Measurements from ENCODE around the gene ZBTB3. TPM values are rescaled to one million over a fixed set of nuclear protein-coding genes. Genes with fewer than 3 reads are reported as not detected.

Gene ZBTB3
- polyA plus RNA-seq, 1 donor from 2014 or later: 8.5 TPM

DNA sequence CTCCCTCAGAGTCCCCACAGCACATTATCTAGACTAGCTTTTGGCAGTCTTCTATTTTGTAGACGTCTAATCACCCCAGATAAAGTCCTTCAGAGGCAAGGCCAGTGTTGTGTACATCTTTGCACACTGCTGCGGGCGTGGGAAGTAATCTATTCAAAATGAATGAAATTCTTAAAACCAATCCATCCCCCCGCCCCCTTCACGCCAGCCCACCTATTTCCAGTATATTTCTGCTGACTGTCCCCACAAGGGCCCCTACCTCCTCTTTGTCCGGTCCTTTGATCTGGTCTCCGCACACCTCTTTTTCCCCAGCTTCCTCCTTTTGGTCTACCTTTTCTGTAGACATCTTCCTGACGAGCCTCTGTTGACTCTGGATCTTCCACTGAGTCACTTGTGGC is 47.1 kb downstream of the ZBTB3 start:
- peak overlapping the region; percentile 99 for H3K9ac ChIP-seq (ENCODE audit: low read length)
- H3F3A ChIP-seq (ENCODE audit: insufficient read depth, low read length, poor library complexity, severe bottlenecking): peaks cover 6% of the 10 kb centered on the region
- peaks cover 11% of the 10 kb centered on the region for H3K36me3 ChIP-seq (ENCODE audit: insufficient read depth, low read length)
- peak overlapping the region; percentile 77 for H3K4me2 ChIP-seq (ENCODE audit: low read length)
- H3K4me3 ChIP-seq (ENCODE audit: low read length): peak overlapping the region; percentile 75
- H2AFZ ChIP-seq (ENCODE audit: low read depth, low read length): no peak overlapping the region
- H4K20me1 ChIP-seq (ENCODE audit: insufficient read depth): no peaks in the 10 kb centered on the region
- no peaks in the 10 kb centered on the region for H3K9me3 ChIP-seq (ENCODE audit: low read length)
- peaks cover 40% of the 10 kb centered on the region for H3K79me2 ChIP-seq (replicated peaks; ENCODE audit: insufficient read depth, low read length)
- no peaks in the 10 kb centered on the region for H3K9me2 ChIP-seq (ENCODE audit: insufficient read depth, low read length)
- TF ChIP-seq POLR2AphosphoS5 (IDR thresholded peaks at IDR 0.05) (no peak), TAF1 (IDR thresholded peaks at IDR 0.05; ENCODE audit: low read depth) (no peak), SMC3 (conservative IDR thresholded peaks at IDR 0.05; ENCODE audit: poor library complexity) (no peak), EZH2 (IDR thresholded peaks at IDR 0.05; ENCODE audit: borderline replicate concordance, insufficient read depth, low read length, poor library complexity, severe bottlenecking) (no peak)
- TF ChIP-seq, protein P1, sequence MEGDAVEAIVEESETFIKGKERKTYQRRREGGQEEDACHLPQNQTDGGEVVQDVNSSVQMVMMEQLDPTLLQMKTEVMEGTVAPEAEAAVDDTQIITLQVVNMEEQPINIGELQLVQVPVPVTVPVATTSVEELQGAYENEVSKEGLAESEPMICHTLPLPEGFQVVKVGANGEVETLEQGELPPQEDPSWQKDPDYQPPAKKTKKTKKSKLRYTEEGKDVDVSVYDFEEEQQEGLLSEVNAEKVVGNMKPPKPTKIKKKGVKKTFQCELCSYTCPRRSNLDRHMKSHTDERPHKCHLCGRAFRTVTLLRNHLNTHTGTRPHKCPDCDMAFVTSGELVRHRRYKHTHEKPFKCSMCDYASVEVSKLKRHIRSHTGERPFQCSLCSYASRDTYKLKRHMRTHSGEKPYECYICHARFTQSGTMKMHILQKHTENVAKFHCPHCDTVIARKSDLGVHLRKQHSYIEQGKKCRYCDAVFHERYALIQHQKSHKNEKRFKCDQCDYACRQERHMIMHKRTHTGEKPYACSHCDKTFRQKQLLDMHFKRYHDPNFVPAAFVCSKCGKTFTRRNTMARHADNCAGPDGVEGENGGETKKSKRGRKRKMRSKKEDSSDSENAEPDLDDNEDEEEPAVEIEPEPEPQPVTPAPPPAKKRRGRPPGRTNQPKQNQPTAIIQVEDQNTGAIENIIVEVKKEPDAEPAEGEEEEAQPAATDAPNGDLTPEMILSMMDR (IDR thresholded peaks at IDR 0.05; ENCODE audit: poor library complexity, severe bottlenecking): no peak
- TF ChIP-seq, protein P2, sequence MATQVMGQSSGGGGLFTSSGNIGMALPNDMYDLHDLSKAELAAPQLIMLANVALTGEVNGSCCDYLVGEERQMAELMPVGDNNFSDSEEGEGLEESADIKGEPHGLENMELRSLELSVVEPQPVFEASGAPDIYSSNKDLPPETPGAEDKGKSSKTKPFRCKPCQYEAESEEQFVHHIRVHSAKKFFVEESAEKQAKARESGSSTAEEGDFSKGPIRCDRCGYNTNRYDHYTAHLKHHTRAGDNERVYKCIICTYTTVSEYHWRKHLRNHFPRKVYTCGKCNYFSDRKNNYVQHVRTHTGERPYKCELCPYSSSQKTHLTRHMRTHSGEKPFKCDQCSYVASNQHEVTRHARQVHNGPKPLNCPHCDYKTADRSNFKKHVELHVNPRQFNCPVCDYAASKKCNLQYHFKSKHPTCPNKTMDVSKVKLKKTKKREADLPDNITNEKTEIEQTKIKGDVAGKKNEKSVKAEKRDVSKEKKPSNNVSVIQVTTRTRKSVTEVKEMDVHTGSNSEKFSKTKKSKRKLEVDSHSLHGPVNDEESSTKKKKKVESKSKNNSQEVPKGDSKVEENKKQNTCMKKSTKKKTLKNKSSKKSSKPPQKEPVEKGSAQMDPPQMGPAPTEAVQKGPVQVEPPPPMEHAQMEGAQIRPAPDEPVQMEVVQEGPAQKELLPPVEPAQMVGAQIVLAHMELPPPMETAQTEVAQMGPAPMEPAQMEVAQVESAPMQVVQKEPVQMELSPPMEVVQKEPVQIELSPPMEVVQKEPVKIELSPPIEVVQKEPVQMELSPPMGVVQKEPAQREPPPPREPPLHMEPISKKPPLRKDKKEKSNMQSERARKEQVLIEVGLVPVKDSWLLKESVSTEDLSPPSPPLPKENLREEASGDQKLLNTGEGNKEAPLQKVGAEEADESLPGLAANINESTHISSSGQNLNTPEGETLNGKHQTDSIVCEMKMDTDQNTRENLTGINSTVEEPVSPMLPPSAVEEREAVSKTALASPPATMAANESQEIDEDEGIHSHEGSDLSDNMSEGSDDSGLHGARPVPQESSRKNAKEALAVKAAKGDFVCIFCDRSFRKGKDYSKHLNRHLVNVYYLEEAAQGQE (IDR thresholded peaks at IDR 0.05; ENCODE audit: borderline replicate concordance): no peak
- peak overlapping the region; percentile 96 for H3K27ac ChIP-seq (ENCODE audit: low read length)
- no peaks in the 10 kb centered on the region for H3K27me3 ChIP-seq (ENCODE audit: insufficient read depth, low read depth, low read length)

DNA sequence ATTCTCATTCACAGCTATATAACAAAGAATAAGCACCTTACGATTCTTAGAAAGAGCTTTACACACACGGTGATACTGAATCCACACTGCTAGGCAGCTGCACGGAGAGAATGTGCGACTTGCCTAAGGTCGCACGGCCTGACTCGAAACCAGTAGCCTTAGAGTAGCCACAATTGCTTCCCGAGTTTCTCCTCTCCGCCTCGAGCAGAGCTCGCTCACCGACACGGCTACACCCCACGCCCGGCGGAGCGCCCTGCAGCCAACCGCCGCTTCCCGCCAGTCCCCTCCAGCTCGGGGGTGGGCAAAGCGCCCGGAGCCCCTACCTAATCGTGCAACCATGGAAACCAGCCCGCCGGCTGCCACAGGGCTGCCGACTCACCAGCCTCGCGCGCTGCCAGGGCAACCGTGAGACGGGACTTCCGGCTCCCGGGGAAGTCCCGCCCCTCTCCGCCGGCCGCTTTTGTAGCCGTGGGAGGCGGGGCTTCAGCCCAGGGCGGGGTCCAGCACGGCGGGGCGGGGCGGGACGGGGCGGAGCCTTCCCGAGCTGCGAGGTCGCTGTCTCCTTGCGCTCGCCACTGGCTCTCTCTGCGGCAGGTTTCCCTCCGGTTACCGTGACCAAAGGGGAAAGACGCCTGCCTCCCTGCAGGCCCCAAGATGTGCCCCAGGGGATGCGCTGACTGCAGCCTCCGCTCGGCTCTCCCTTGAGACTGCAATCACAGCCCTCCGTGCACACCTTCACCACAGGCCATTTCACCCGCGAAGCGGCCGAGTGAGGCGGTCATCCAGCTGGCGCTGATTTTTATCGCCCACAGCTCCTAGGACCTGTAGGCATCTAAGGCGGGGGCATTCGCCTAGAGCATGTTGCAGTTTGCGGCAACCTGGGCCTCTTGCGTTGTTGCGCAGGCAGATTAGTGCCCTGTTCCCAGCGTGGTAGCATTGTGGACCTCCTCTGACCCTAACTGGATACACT is 47.8 kb downstream of the ZBTB3 start:
- TF ChIP-seq EP300 (conservative IDR thresholded peaks at IDR 0.05; ENCODE audit: poor library complexity, severe bottlenecking) (peak; percentile 41), MXI1 (conservative IDR thresholded peaks at IDR 0.05; ENCODE audit: poor library complexity, severe bottlenecking) (peak; percentile 93), RAD21 (conservative IDR thresholded peaks at IDR 0.05) (no peak), TAF1 (IDR thresholded peaks at IDR 0.05; ENCODE audit: low read depth) (peak; percentile 74), SMC3 (conservative IDR thresholded peaks at IDR 0.05; ENCODE audit: poor library complexity) (peak; percentile 43), EZH2 (IDR thresholded peaks at IDR 0.05; ENCODE audit: borderline replicate concordance, insufficient read depth, low read length, poor library complexity, severe bottlenecking) (no peak), POLR2AphosphoS5 (IDR thresholded peaks at IDR 0.05) (peak; percentile 95)
- TF ChIP-seq, protein P1 (IDR thresholded peaks at IDR 0.05; ENCODE audit: poor library complexity, severe bottlenecking): no peak
- TF ChIP-seq, protein P2 (IDR thresholded peaks at IDR 0.05; ENCODE audit: borderline replicate concordance): no peak
- Histone ChIP-seq H3K79me2 (replicated peaks; ENCODE audit: insufficient read depth, low read length) (peaks cover 40% of the 10 kb centered on the region), H3K27ac (ENCODE audit: low read length) (peak overlapping the region; percentile 96), H3K36me3 (ENCODE audit: insufficient read depth, low read length) (peaks cover 11% of the 10 kb centered on the region), H3F3A (ENCODE audit: insufficient read depth, low read length, poor library complexity, severe bottlenecking) (peaks cover 6% of the 10 kb centered on the region), H3K9me3 (ENCODE audit: low read length) (no peaks in the 10 kb centered on the region), H2AFZ (ENCODE audit: low read depth, low read length) (no peak overlapping the region), H3K4me2 (ENCODE audit: low read length) (peak overlapping the region; percentile 79), H4K20me1 (ENCODE audit: insufficient read depth) (no peaks in the 10 kb centered on the region), H3K9ac (ENCODE audit: low read length) (peak overlapping the region; percentile 99), H3K9me2 (ENCODE audit: insufficient read depth, low read length) (no peaks in the 10 kb centered on the region), H3K27me3 (ENCODE audit: insufficient read depth, low read depth, low read length) (no peaks in the 10 kb centered on the region), H3K4me3 (ENCODE audit: low read length) (peak overlapping the region; percentile 75)

Measured in neural cell (in vitro differentiated cells).